H1 (cell line): Measurements from ENCODE around the gene GRID1. TPM values are rescaled to one million over a fixed set of nuclear protein-coding genes. Genes with fewer than 3 reads are reported as not detected.

Experiments used
- EP300 ChIP-seq, 2 experiments: IDR thresholded peaks; 1 replicate in 1 of 2; 2 replicates in 1 of 2; pipeline ENCODE4 v1.6.1; 2011 to 2012; ENCODE audit warnings: low read depth in 2 of 2, low read length in 2 of 2, mild to moderate bottlenecking in 2 of 2, borderline replicate concordance in 1 of 2, inconsistent platforms in 1 of 2, moderate library complexity in 1 of 2
- POLR2A ChIP-seq, 2 experiments: IDR thresholded peaks; 1 replicate in 1 of 2; 2 replicates in 1 of 2; pipeline ENCODE4 v1.6.1; 2011; ENCODE audit warnings: low read depth in 2 of 2, low read length in 2 of 2, mild to moderate bottlenecking in 2 of 2; ENCODE audit errors: control extremely low read depth in 1 of 2
- polyA plus RNA-seq, 7 experiments: library from polyadenylated mRNA; depleted of rRNA in 3 of 7; stranded (reverse) in 5 of 7; unstranded in 2 of 7; fragments of >200 nt in 5 of 7; fragments of 200-250 nt in 2 of 7; gene quantifications; 1 replicate in 5 of 7; 2 replicates in 1 of 7; 4 replicates in 1 of 7; pipeline versions ENCODE4 v1.2.1 to v1.2.3, GENCODE V29; 2011 to 2013; ENCODE audit warnings: missing spikeins in 2 of 7, mixed read lengths in 2 of 7
- total RNA-seq: library from RNA; stranded (reverse); fragmentation: NEBNext Ultra II Directional; extraction: Animal tissue kit (Norgen Biotek cat#: 25700); gene quantifications from 2 replicates; pipeline ENCODE4 v1.2.1, GENCODE V29; 2021
- TF ChIP-seq, protein P1 (sequence below): fragments of 300-600 bp; sonication (generic); IDR thresholded peaks from 2 replicates; pipeline ENCODE4 v1.7.1; 2012; ENCODE audit warnings: low read length, moderate library complexity, mild to moderate bottlenecking, inconsistent platforms; ENCODE audit not compliant: insufficient replicate concordance

The GRID1 gene
- total and polyA plus RNA-seq, 2 of the 8 experiments (the other 6 are each of a cell fraction or from before 2014, with no cell fraction given), result 0.22 to 0.30 TPM

DNA sequence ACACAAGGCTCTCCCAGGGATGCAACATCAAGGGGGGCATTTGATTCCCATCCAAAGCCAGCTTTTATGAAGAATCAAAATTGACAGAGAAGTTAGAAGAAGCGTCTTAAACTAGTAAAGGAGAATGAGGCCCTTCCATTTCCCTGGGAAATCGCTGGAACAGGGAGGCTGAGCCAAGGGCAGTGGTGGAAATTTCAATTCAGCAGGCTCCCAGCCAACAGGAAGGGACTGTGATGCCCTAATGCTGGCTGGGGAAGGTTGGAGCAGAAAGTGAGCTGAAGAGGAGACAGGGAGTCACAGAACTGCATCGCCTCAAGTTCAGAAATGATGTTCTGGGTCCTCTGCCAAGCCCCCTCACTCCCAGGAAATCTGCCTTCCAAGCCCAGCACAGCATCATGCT is 517.3 kb downstream of the GRID1 start (continued):
- TF ChIP-seq, protein P1, sequence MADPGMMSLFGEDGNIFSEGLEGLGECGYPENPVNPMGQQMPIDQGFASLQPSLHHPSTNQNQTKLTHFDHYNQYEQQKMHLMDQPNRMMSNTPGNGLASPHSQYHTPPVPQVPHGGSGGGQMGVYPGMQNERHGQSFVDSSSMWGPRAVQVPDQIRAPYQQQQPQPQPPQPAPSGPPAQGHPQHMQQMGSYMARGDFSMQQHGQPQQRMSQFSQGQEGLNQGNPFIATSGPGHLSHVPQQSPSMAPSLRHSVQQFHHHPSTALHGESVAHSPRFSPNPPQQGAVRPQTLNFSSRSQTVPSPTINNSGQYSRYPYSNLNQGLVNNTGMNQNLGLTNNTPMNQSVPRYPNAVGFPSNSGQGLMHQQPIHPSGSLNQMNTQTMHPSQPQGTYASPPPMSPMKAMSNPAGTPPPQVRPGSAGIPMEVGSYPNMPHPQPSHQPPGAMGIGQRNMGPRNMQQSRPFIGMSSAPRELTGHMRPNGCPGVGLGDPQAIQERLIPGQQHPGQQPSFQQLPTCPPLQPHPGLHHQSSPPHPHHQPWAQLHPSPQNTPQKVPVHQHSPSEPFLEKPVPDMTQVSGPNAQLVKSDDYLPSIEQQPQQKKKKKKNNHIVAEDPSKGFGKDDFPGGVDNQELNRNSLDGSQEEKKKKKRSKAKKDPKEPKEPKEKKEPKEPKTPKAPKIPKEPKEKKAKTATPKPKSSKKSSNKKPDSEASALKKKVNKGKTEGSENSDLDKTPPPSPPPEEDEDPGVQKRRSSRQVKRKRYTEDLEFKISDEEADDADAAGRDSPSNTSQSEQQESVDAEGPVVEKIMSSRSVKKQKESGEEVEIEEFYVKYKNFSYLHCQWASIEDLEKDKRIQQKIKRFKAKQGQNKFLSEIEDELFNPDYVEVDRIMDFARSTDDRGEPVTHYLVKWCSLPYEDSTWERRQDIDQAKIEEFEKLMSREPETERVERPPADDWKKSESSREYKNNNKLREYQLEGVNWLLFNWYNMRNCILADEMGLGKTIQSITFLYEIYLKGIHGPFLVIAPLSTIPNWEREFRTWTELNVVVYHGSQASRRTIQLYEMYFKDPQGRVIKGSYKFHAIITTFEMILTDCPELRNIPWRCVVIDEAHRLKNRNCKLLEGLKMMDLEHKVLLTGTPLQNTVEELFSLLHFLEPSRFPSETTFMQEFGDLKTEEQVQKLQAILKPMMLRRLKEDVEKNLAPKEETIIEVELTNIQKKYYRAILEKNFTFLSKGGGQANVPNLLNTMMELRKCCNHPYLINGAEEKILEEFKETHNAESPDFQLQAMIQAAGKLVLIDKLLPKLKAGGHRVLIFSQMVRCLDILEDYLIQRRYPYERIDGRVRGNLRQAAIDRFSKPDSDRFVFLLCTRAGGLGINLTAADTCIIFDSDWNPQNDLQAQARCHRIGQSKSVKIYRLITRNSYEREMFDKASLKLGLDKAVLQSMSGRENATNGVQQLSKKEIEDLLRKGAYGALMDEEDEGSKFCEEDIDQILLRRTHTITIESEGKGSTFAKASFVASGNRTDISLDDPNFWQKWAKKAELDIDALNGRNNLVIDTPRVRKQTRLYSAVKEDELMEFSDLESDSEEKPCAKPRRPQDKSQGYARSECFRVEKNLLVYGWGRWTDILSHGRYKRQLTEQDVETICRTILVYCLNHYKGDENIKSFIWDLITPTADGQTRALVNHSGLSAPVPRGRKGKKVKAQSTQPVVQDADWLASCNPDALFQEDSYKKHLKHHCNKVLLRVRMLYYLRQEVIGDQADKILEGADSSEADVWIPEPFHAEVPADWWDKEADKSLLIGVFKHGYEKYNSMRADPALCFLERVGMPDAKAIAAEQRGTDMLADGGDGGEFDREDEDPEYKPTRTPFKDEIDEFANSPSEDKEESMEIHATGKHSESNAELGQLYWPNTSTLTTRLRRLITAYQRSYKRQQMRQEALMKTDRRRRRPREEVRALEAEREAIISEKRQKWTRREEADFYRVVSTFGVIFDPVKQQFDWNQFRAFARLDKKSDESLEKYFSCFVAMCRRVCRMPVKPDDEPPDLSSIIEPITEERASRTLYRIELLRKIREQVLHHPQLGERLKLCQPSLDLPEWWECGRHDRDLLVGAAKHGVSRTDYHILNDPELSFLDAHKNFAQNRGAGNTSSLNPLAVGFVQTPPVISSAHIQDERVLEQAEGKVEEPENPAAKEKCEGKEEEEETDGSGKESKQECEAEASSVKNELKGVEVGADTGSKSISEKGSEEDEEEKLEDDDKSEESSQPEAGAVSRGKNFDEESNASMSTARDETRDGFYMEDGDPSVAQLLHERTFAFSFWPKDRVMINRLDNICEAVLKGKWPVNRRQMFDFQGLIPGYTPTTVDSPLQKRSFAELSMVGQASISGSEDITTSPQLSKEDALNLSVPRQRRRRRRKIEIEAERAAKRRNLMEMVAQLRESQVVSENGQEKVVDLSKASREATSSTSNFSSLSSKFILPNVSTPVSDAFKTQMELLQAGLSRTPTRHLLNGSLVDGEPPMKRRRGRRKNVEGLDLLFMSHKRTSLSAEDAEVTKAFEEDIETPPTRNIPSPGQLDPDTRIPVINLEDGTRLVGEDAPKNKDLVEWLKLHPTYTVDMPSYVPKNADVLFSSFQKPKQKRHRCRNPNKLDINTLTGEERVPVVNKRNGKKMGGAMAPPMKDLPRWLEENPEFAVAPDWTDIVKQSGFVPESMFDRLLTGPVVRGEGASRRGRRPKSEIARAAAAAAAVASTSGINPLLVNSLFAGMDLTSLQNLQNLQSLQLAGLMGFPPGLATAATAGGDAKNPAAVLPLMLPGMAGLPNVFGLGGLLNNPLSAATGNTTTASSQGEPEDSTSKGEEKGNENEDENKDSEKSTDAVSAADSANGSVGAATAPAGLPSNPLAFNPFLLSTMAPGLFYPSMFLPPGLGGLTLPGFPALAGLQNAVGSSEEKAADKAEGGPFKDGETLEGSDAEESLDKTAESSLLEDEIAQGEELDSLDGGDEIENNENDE, result no peak
- TF ChIP-seq EP300 (IDR thresholded peaks at IDR 0.05; ENCODE audit: borderline replicate concordance in 1 of 2, low read depth in 2 of 2, low read length in 2 of 2) (no peak), POLR2A (IDR thresholded peaks at IDR 0.05; ENCODE audit: control extremely low read depth in 1 of 2, low read depth in 2 of 2, low read length in 2 of 2) (no peak)
